HG03565 (cell line): ENCODE data around the gene SIDT2.

Source experiments
- ATAC-seq: cut with Tn5 transposase; IDR thresholded peaks from one replicate; pipeline ENCODE4 v1.9.1; 2021; ENCODE audit warnings: mild to moderate bottlenecking, moderate library complexity; ENCODE audit not compliant: unreplicated experiment

SIDT2 gene

DNA sequence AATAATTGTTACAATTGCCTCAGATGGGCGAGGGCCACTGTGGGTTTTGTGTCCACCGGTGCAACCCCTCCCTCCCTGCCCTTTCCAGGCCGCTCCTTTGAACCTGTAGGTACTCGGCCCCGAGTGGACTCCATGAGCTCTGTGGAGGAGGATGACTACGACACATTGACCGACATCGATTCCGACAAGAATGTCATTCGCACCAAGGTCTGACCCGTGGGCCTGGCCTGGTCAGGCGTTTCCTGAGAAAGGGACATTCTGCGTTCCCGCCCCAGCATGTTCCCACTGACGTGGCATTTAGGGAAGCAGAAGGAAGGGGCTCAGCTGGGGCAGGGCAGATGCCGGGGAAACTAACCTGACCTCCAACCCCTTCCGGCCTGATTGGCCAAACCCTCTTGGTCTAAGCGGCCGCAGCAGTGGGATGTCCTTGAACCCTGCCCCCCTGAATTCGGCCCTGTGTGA is 10.1 kb downstream of the SIDT2 start:
- no peak for ATAC-seq

DNA sequence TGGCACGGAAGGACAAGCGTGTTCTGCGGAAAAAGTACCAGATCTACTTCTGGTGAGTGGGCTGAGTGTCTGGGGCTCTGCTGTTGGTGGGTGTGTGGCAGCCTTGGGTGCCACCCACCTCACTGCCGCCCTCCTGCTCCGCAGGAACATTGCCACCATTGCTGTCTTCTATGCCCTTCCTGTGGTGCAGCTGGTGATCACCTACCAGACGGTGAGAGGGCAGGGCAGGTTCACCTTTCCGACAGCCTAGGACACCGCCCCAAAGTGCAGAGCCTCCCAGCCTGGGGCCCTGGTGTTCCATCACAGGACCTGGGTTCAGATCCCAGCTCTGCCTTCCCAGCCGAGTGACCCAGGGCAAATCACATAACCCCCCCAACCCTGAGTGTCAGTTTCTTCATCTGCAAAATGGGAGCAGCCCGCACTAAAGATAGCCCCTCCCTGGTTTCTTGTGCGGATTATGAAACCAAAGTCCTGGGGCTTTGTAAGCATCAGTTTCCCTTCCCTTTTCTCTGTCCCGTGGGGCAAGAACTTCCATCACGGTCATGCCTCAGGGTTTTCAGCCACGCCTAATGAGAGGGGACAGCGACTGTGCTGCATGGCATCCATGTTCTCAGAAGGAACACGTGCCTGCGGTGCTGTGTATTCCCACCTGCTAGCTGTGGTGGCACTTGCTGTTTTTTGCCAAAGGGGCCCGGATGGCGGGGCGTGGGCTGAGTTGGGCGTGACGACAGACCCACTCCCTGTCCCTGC is 10.8 kb downstream of the SIDT2 start:
- peak; percentile 58 for ATAC-seq

DNA sequence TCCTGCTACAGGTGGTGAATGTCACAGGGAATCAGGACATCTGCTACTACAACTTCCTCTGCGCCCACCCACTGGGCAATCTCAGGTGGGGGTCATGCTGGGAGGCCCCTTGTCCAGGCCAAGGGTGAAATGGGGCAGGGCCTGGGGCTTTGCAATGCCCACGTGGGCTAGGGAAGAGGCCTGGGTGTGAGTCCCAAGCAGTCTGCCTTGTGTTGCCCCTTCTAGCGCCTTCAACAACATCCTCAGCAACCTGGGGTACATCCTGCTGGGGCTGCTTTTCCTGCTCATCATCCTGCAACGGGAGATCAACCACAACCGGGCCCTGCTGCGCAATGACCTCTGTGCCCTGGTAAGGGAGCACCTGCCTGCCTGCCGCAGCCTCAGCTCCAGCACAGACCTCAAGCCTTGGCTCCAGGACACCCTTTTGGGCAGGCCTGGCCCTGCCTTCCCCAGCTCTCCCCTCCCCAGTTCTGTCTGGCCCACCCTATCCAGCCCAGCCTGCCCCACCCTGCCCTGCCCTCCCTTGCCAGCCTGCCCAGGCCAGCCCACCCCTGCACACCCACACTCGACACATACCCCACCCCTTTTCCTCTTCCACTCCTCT is 11.5 kb downstream of the SIDT2 start:
- peak; percentile 19 for ATAC-seq

DNA sequence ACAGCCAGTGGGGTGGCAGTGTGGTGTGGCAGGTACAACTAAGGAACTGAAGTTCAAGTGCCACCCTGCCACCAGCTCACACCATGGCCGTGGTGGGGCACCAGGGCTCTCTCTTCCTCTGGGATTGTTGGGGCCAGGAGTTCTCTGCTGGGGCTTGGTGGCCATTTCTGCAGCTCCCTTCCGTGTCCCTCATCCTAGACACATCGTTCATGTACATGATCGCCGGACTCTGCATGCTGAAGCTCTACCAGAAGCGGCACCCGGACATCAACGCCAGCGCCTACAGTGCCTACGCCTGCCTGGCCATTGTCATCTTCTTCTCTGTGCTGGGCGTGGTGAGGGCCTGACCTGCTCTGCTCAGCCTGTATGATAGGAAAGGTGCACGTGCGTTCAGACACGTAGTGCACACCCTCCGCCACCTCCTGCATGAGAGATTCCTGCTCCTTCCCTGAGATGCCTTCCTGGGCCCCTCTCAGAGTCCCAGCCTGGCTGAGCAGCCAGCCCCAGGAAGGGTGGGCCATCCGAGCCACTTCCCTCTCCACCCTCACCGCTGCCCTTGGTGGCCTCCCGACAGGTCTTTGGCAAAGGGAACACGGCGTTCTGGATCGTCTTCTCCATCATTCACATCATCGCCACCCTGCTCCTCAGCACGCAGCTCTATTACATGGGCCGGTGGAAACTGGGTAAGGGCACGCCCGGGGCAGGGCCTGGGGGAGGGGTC is 13.3 kb downstream of the SIDT2 start:
- ATAC-seq = no peak

DNA sequence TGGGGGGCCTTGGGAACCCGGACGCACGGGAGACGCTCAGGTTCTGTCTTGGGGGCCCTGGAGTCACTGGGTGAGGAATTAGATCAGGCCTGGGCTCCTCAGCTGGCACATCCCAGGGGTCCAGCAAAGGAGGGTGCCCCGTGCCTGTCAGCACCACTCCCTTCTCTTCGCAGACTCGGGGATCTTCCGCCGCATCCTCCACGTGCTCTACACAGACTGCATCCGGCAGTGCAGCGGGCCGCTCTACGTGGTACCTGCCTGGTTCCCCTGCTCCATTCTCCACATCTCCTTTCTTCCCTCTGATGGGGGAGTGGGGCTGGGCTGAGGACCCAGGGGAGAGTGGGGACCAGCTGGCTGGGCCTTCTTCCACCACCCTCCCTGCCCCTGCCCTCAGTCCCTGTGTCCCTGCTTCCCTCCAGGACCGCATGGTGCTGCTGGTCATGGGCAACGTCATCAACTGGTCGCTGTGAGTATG is 13.9 kb downstream of the SIDT2 start:
- ATAC-seq = no peak

DNA sequence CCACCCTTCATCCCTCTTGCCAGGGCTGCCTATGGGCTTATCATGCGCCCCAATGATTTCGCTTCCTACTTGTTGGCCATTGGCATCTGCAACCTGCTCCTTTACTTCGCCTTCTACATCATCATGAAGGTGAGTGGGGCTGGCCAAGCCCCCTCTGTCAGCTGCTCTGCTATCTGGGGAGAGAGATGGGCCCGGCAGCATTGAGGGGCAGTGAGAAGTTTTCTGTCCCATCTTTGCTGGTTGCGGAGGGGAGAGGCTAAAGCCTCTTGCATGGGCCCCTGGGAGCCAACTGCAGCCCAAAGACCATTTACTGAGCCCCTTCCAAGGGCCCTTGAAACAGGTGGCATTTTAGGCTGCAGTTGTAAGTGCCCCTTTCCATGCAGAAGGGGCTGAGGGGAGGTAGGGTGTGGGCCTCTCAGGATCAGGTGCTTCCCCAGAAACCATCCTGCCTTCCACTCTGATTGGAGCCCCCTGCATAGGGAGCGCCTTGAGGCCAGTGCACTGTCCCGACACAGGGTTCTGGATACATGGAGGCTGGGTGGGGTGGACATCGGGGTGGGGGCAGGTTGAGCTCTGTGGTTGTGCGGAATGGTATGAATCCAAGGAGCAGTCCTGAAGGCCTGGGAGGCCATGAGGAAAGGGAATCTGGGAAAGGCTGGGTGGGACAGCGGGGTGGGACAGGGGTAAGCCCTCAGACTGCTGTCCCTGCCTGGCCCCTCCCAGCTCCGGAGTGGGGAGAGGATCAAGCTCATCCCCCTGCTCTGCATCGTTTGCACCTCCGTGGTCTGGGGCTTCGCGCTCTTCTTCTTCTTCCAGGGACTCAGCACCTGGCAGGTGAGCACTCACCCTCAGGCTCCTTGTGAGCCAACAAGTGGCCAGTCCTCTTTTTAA is 14.8 kb downstream of the SIDT2 start:
- ATAC-seq = no peak

DNA sequence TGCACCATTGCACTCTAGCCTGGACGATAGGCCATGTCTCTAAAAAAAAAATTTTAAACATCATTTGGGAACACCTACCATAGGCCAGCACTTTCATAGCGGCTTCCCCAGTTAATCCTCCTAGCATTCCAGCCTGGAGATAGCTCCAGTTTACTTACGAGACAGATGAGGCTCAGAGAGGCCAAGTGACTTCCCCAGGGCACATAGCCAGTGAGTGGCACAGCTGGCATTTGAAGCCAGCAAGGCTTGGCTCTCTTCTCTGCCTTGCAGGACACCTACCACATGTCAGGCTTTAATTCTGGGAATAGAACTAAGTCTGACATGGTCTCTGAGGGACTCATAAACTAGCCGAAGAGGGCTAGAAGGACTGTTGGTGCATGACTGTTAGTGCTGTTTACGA is 15.7 kb downstream of the SIDT2 start:
- ATAC-seq = no peak

DNA sequence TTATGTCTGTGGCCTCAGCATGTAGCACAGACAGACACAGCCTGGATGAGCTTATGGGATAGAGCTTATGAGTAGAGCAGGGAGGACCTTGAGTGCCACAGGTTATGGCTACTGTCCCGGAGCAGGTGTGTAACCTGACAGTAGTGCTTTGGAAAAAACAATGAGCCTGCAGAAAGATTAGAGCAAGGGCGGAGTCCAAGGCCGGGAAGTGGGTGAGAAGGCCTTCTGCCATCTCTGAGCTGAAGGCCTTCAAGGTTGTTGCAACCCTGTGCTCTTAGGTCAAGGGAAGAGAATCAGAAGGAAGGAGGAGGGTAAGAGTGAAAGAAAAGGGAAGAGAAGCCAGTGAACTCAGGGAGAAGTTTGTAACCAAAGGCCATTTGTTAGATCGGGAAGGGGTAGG is 16.7 kb downstream of the SIDT2 start:
- no peak for ATAC-seq

DNA sequence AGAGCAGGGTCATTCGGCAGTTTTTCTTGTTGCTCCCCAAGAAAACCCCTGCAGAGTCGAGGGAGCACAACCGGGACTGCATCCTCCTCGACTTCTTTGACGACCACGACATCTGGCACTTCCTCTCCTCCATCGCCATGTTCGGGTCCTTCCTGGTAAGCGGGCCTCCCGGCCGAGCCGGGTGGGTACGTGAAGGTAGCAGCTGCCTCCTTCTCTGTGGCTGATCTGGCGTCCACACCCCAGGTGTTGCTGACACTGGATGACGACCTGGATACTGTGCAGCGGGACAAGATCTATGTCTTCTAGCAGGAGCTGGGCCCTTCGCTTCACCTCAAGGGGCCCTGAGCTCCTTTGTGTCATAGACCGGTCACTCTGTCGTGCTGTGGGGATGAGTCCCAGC is 17.2 kb downstream of the SIDT2 start:
- no peak for ATAC-seq

DNA sequence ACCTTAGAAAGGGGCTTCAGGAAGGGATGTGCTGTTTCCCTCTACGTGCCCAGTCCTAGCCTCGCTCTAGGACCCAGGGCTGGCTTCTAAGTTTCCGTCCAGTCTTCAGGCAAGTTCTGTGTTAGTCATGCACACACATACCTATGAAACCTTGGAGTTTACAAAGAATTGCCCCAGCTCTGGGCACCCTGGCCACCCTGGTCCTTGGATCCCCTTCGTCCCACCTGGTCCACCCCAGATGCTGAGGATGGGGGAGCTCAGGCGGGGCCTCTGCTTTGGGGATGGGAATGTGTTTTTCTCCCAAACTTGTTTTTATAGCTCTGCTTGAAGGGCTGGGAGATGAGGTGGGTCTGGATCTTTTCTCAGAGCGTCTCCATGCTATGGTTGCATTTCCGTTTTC is 18.5 kb downstream of the SIDT2 start:
- no peak for ATAC-seq

DNA sequence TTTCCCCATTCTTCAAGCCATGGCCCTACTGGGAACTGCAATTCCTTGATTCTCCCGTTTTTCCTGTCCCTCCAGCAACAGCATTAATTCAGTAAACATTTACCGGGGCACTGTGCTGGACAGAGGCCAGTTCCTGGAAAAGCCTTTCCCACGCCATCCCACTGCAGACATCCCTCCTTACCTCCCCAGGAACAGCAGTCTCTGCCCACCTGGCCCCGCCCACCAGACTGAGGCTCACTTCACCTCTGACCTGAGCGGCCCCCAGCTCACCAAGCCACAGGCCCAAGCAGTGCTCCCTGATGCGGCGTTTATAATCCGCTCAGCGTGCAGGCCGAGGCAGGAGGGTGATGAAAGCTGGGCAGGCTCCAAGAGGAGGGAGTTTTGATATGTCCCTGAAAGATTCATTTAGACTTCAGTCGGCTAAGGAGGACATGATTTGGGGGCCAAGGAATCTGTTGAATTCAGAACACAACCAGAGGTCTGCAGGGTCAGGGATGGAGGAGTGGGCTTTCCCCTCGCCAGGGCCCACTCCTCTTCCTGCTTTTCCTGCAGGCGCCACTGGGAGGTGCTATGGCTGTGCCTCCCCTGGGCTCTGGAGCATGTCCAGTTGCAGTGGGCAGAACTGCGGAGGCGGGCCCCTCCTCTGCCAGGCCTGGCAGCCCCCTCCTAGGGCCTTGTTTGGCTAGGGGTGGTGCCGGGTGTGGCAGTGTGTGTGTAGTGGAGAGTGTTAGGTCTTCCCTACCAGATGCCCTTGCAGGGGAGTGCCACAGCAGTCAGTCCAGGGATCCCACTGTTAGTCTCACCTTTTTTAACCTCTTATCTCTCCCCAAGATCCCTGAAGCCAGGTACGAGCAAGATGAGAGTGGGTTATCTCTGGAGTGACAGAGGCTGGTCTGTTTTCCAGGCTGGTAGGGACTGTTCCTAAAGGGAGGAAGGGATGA is 19.2 kb downstream of the SIDT2 start:
- ATAC-seq = no peak

DNA sequence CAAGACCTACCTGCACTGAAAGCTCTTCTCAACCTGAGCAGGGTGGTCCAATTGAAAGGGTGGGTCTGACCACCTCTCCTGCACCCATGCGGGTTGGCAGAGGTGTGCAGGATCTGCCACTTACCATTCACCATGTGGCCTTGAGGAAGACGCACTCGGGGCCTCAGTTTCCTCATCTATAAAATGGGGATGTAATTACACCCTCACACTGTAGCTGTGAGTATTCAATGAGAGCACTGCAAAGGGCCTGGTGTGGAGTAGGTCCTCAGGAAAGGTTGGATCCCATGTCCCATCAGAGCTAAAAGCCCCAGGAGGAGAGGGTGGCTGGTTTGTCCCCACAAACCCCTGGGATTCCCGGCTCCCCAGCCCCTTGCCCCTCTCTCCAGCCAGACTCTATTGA is 20.1 kb downstream of the SIDT2 start:
- ATAC-seq = no peak

DNA sequence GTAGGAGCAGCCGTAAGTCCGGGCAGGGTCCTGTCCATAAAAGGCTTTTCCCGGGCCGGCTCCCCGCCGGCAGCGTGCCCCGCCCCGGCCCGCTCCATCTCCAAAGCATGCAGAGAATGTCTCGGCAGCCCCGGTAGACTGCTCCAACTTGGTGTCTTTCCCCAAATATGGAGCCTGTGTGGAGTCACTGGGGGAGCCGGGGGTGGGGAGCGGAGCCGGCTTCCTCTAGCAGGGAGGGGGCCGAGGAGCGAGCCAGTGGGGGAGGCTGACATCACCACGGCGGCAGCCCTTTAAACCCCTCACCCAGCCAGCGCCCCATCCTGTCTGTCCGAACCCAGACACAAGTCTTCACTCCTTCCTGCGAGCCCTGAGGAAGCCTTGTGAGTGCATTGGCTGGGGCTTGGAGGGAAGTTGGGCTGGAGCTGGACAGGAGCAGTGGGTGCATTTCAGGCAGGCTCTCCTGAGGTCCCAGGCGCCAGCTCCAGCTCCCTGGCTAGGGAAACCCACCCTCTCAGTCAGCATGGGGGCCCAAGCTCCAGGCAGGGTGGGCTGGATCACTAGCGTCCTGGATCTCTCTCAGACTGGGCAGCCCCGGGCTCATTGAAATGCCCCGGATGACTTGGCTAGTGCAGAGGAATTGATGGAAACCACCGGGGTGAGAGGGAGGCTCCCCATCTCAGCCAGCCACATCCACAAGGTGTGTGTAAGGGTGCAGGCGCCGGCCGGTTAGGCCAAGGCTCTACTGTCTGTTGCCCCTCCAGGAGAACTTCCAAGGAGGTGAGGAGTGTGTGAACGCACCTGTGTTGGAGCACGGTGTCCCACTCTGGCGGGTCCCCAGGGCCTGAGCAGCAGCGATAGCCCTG is 20.7 kb downstream of the SIDT2 start, which contains the start of gene TAGLN:
TSS of gene TAGLN (plus strand) at position 318 of the 863 bp plus-strand sequence. CDS start 3,644 bp downstream, outside the sequence.
- ATAC-seq = no peak

DNA sequence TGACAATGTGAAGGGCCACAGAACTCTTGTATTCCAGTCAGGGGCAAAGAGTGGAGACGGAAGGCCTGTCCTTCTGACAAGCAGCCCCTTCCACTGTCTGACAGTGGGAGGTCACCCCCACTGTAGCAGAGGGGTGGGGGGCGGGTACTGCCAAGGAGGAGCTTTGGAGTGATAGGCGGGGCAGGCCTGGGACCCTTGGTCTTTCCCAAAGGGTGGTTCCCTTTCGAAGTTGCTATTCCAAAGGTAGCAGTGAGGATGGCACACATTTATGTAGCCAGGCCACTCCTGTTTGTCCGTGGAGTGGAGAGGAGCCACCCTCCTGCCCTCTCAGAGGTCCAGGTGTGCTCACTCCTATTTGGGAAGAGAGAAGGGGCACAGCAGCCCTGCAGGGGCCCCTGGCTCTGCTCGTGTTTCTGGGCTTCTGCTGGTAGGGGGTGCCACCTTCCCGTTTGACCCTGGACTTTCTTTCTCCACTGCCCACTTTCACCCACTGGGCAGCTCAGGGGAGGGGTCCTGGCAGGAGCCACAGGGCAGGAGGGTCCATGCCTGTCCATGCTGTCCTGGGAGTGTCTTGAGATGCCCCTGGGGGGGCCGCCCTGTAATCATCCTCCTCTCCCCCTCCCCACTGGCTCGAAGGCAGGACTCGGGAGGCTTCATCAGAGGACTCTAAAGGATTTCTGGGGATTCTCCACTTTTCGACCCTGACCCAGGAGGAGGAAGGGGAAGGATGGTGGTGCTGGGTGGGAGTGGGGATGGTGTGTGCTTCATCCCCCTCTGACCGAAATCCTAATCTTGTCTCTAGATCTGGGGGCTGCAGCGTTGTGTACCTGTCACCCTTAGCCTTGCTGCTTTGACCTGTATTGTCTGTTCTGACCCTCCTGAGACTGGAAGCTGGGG is 21.6 kb downstream of the SIDT2 start:
- no peak for ATAC-seq

DNA sequence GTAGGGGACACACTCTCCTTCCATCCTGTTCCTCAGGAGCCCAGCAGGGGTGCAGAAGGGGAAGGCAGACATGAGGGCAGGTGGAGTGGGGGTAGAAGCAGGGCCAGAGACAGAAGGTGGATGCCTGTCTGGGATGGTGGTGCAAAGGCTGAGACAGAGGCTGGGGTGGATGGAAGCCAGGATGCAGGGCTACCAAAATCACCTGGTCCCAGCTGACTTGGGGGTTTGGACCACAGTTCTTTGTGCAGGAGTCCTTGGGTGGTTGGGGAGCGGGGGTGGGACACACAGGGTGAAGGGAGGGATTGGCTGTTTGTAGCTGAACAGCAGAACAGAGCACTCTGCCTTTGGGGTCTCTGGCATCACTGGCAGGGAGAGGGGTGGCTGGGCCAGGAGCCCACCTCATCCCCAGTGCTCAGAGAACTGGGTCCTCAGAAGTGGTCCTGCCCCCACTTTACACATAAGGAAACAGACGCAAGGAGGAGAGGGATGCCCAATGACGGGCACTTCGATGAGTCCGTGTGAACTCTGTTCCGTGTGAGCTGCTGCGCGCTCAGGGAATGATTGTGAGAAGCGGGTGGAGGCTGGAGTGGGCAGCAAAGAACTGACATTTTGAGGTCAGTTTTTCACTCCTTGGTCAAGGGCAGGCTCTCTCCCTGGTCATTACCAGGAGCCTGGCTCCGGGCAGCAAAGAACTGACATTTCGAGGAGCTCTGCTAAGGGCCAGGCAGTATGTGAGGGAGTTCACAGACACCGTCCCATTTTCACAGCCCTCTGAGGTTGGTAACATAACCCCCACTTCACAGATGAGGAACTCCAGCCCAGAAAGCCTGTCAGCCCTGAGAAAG is 22.5 kb downstream of the SIDT2 start:
- no peak for ATAC-seq

DNA sequence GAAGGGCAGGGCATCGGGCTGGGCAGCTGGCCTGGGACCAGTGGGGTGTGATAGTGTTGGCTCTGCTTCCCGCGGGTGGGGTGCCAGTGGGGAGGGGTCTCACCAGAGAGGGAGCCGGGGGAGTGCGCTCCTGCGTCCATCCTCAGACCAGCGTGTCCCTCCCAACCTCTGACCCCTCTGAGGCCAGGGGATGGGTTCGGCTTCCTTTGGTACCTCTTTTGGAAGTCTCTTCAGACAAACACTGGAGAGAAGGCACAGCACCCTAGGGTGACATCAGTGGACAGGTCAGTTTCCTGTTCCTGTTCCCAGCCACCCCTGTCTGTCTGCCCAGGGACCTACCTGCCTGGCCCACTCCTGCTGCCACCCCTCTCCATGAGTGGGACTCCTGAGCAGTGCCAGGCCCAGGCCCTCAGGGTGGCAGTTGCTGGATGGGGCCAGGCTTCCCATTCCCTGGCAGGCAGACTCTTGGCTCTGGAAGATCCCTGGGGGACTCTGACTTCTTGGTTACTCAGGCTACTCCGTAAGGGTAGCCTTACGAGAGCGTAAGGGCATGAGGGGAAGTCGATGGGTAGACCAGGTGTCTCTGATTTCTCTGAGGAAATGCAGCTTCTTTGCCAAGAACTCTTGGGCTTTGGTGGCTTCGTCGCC is 23.2 kb downstream of the SIDT2 start:
- no peak for ATAC-seq
